Measurements from ENCODE around the gene TACR3.
"Not testable (repeated sequence)": the region's sequence is repeated elsewhere in the genome, so short reads cannot be mapped to it uniquely, and the experiment has no call there.

The TACR3 gene

DNA sequence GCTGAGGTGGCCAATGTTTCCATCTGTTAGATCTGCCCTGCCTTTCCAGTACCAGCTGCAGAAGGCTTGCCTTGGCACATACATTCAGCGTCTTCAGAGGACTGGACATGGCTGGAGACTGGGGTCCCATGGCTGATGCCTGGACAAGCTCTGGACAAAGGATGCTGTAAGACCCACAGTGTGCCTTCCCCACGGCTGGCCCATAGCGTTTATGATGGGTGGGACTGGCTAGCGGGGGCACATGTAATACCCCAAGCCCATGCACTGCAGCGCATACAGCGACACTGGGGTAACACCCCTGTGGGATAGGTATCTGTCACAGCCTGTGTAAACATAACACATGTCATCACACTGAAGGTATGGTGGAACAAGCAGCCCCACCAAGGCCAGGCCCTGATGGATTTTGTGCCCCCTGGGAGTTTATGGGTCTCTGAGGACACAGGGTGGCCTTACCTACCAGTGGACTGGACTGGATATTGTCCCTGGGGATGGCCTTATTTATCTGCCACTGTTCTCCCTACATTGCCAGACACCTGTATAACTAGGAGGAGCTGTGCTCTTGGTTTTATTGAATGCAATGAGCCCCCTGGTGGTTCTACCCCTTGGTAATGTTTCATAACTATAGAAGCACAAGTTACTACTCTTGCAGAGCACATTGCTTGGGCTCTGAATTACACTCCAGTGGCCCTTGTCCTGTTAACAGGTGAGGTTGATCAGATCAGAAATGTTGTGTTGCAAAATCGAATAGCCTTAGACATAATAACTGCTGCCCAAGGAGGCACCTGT is 34.3 kb upstream of the TACR3 start:
- Histone ChIP-seq H3K9me3 (ENCODE audit: control insufficient read depth, low read length) (no peaks in the 10 kb centered on the region), H2AFZ (no peak overlapping the region), H3K27ac (no peak overlapping the region), H3K27me3 (ENCODE audit: control insufficient read depth, insufficient read depth, low read length) (no peaks in the 10 kb centered on the region), H3K4me1 (no peaks in the 10 kb centered on the region), H3K9ac (no peak overlapping the region), H3K79me2 (no peaks in the 10 kb centered on the region), H3K4me2 (ENCODE audit: low read length) (no peak overlapping the region), H3K36me3 (ENCODE audit: control insufficient read depth, insufficient read depth, low read length) (no peaks in the 10 kb centered on the region), H3K4me3 (ENCODE audit: low read depth, low read length) (no peak overlapping the region)
- TF ChIP-seq, protein P1, sequence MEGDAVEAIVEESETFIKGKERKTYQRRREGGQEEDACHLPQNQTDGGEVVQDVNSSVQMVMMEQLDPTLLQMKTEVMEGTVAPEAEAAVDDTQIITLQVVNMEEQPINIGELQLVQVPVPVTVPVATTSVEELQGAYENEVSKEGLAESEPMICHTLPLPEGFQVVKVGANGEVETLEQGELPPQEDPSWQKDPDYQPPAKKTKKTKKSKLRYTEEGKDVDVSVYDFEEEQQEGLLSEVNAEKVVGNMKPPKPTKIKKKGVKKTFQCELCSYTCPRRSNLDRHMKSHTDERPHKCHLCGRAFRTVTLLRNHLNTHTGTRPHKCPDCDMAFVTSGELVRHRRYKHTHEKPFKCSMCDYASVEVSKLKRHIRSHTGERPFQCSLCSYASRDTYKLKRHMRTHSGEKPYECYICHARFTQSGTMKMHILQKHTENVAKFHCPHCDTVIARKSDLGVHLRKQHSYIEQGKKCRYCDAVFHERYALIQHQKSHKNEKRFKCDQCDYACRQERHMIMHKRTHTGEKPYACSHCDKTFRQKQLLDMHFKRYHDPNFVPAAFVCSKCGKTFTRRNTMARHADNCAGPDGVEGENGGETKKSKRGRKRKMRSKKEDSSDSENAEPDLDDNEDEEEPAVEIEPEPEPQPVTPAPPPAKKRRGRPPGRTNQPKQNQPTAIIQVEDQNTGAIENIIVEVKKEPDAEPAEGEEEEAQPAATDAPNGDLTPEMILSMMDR (IDR thresholded peaks at IDR 0.05): no peak

DNA sequence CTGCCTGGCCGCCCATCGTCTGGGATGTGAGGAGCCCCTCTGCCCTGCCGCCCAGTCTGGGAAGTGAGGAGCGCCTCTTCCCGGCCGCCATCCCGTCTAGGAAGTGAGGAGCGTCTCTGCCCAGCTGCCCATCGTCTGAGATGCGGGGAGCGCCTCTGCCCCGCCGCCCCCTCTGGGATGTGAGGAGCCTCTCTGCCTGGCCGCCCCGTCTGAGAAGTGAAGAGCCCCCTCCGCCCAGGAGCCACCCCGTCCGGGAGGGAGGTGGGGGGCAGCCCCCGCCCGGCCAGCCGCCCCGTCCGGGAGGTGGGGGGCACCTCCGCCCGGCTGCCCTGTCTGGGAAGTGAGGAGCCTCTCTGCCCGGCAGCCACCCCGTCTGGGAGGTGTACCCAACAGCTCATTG is 3.4 kb upstream of the TACR3 start:
- not testable (repeated sequence) for H3K27ac ChIP-seq; H3K4me3 ChIP-seq (ENCODE audit: low read depth, low read length); H3K9ac ChIP-seq; H2AFZ ChIP-seq; H3K4me1 ChIP-seq; H3K4me2 ChIP-seq (ENCODE audit: low read length); H3K9me3 ChIP-seq (ENCODE audit: control insufficient read depth, low read length); H3K27me3 ChIP-seq (ENCODE audit: control insufficient read depth, insufficient read depth, low read length); H3K36me3 ChIP-seq (ENCODE audit: control insufficient read depth, insufficient read depth, low read length); H3K79me2 ChIP-seq

DNA sequence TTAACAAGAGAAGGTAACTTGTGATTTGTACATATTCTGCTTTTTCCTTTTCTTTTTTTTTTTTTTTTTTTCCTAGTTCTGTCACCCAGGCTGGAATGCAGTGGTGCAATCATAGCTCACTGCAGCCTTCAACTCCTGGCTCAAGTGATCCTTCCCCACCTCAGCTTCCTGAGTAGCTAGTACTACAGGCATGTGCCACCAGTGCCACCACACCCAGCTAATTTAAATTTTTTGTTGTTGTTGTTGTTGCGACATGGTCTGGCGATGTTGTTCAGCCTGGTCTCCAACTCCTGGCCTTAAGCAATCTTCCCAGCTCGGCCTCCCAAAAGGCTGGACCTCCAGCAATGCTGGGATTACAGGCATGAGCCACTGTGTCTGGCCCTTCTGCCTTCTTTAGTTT is 1.5 kb upstream of the TACR3 start:
- Histone ChIP-seq H3K4me3 (ENCODE audit: low read depth, low read length) (no peak overlapping the region), H3K36me3 (ENCODE audit: control insufficient read depth, insufficient read depth, low read length) (no peaks in the 10 kb centered on the region), H3K9ac (no peak overlapping the region), H3K27me3 (ENCODE audit: control insufficient read depth, insufficient read depth, low read length) (no peaks in the 10 kb centered on the region), H3K4me1 (no peaks in the 10 kb centered on the region), H3K9me3 (ENCODE audit: control insufficient read depth, low read length) (no peaks in the 10 kb centered on the region), H3K4me2 (ENCODE audit: low read length) (no peak overlapping the region), H2AFZ (no peak overlapping the region), H3K27ac (no peak overlapping the region), H3K79me2 (no peaks in the 10 kb centered on the region)
- TF ChIP-seq, protein P1 (IDR thresholded peaks at IDR 0.05): no peak

DNA sequence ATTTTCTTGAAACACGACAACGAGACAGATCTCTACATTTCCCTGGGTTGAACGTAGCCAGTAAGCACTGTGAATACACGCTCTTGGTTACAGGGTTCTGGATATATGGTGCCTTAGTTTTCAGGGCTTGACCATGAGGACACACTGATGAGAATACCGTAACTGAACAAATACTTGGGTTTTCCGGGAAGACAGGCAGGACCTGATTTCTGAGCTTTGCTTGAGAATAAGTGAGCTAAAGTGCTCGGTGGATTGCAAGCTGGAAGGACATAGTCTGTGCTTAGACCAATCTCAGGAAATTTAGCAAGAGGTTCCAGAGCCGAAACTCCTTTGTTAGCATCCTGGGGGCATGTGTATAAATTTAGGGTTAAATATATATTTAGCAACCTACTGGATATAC is 876 bp upstream of the TACR3 start:
- no peak overlapping the region for H3K27ac ChIP-seq
- no peak overlapping the region for H3K9ac ChIP-seq
- no peaks in the 10 kb centered on the region for H3K27me3 ChIP-seq (ENCODE audit: control insufficient read depth, insufficient read depth, low read length)
- no peak overlapping the region for H2AFZ ChIP-seq
- no peak overlapping the region for H3K4me2 ChIP-seq (ENCODE audit: low read length)
- no peaks in the 10 kb centered on the region for H3K4me1 ChIP-seq
- no peaks in the 10 kb centered on the region for H3K9me3 ChIP-seq (ENCODE audit: control insufficient read depth, low read length)
- H3K79me2 ChIP-seq: no peaks in the 10 kb centered on the region
- TF ChIP-seq, protein P1 (IDR thresholded peaks at IDR 0.05): no peak
- H3K4me3 ChIP-seq (ENCODE audit: low read depth, low read length): no peak overlapping the region
- H3K36me3 ChIP-seq (ENCODE audit: control insufficient read depth, insufficient read depth, low read length): no peaks in the 10 kb centered on the region

DNA sequence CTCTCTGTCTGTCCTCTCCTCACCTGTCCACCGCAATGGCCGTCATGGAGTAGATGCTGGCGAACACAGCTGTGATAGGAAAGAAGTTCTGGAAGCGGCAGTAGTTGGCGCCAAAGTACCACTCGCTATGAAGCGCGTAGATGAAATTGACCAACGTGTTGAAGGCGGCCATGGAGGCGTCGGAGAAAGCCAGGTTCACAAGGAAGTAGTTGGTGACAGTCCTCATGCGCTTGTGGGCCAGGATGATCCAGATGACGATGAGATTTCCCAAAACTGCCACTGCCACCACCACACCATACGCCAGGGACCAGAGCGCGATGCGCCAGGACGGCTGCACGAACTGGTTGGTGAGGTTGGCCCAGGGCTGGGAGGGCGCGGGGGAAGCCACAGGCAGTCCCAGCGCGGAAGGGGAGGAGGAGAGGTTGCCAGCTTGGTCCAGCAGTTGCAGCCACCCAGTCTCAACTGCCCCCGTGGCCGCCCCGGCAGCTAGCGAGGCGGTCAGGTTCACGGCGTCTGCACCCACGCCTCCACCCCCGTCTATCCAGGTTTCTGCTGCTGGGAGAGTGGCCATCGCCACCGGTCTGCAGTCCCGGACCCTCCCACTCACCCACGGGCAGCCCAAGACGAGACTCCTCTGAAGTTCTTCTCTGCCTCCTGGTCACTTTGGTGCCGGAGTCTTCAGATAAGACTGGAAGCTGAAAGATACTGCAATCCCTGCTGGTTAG is 518 bp downstream of the TACR3 start:
- H3K27me3 ChIP-seq (ENCODE audit: control insufficient read depth, insufficient read depth, low read length): no peaks in the 10 kb centered on the region
- no peak overlapping the region for H3K4me3 ChIP-seq (ENCODE audit: low read depth, low read length)
- H3K9me3 ChIP-seq (ENCODE audit: control insufficient read depth, low read length): no peaks in the 10 kb centered on the region
- no peaks in the 10 kb centered on the region for H3K4me1 ChIP-seq
- H3K36me3 ChIP-seq (ENCODE audit: control insufficient read depth, insufficient read depth, low read length): no peaks in the 10 kb centered on the region
- no peaks in the 10 kb centered on the region for H3K79me2 ChIP-seq
- H3K27ac ChIP-seq: no peak overlapping the region
- TF ChIP-seq, protein P1 (IDR thresholded peaks at IDR 0.05): no peak
- H2AFZ ChIP-seq: no peak overlapping the region
- H3K4me2 ChIP-seq (ENCODE audit: low read length): no peak overlapping the region
- H3K9ac ChIP-seq: no peak overlapping the region
